ENCODE data around the gene BMPER. TPM values are rescaled to one million over a fixed set of nuclear protein-coding genes. Genes with fewer than 3 reads are reported as not detected.

Gene BMPER
- polyA plus RNA-seq, 1 of the 3 experiments (the other 2 are of a cell fraction) = 20.0 TPM

- 71% methylated on average over 4 of the region's 4 CpGs for WGBS (ENCODE audit: low lambda C conversion rate)
- Histone ChIP-seq H2AFZ (ENCODE audit: low read depth) (no peak overlapping the region), H3K79me2 (ENCODE audit: insufficient read depth) (no peaks in the 10 kb centered on the region), H3K27me3 (ENCODE audit: insufficient read depth) (no peaks in the 10 kb centered on the region), H3K4me1 (ENCODE audit: control insufficient read depth in 1 of 2, insufficient read depth in 2 of 2, low read depth in 1 of 2, low read length in 1 of 2) (peaks cover 3 to 26% of the 10 kb centered on the region in 2 experiments), H3K27ac (ENCODE audit: low read depth in 2 of 2, low read length in 1 of 2) (peak overlapping the region in 1 of 2 experiments; percentile 65; a peak in 1 of 4 replicates), H3K4me2 (peak overlapping the region; percentile 61; the same call in 1 of the 2 replicates), H3K9me3 (no peaks in the 10 kb centered on the region), H3K4me3 (ENCODE audit: low read depth in 2 of 2, low read length in 1 of 2) (no peak overlapping the region), H3K9me2 (no peaks in the 10 kb centered on the region), H3F3A (replicated peaks; ENCODE audit: insufficient read depth) (peaks cover 19% of the 10 kb centered on the region), H3K36me3 (replicated peaks in 1 of 2; ENCODE audit: control insufficient read depth in 1 of 2, insufficient read depth in 2 of 2, low read length in 1 of 2) (no peaks in the 10 kb centered on the region), H3K9ac (no peak overlapping the region), H4K20me1 (ENCODE audit: insufficient read depth) (no peaks in the 10 kb centered on the region)
- ChIA-PET CTCF (interaction anchor here (1.3 kb wide), 1 partner anchor 22 kb away, joined by 4 read pairs; no protein-coding TSS in a partner anchor), POLR2A (no interaction called here)
- TF ChIP-seq IRF3 (IDR thresholded peaks at IDR 0.05; ENCODE audit: low read depth, low read length) (no peak), REST (IDR thresholded peaks at IDR 0.05; ENCODE audit: low read depth, low read length) (no peak), TCF12 (IDR thresholded peaks at IDR 0.05) (peak; percentile 75), CHD2 (IDR thresholded peaks at IDR 0.05; ENCODE audit: low read length, partially characterized antibody) (no peak), SIN3A (IDR thresholded peaks at IDR 0.05; ENCODE audit: borderline replicate concordance, low read depth, low read length) (no peak)
- TF ChIP-seq, protein P1, sequence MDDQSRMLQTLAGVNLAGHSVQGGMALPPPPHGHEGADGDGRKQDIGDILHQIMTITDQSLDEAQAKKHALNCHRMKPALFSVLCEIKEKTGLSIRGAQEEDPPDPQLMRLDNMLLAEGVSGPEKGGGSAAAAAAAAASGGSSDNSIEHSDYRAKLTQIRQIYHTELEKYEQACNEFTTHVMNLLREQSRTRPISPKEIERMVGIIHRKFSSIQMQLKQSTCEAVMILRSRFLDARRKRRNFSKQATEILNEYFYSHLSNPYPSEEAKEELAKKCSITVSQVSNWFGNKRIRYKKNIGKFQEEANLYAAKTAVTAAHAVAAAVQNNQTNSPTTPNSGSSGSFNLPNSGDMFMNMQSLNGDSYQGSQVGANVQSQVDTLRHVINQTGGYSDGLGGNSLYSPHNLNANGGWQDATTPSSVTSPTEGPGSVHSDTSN (IDR thresholded peaks at IDR 0.05) = peak; percentile 34; the same call in 1 of the 2 replicates
- TF ChIP-seq, protein P2, sequence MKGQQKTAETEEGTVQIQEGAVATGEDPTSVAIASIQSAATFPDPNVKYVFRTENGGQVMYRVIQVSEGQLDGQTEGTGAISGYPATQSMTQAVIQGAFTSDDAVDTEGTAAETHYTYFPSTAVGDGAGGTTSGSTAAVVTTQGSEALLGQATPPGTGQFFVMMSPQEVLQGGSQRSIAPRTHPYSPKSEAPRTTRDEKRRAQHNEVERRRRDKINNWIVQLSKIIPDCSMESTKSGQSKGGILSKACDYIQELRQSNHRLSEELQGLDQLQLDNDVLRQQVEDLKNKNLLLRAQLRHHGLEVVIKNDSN (IDR thresholded peaks at IDR 0.05; ENCODE audit: borderline replicate concordance, low read depth) = no peak
- no peak for DNase-seq
Observed at GRCh38 chr7:33872870-33873269, 32.5 kb upstream of the BMPER start.

- no peak for DNase-seq
- ChIA-PET CTCF (interaction anchor here (1.0 to 1.3 kb wide), 3 partner anchors 10 to 158 kb away, joined by 3 to 4 read pairs (median 3); no protein-coding TSS in a partner anchor), POLR2A (no interaction called here)
- WGBS (ENCODE audit: low lambda C conversion rate) = 85% methylated on average over 1 of the region's 1 CpG
- Histone ChIP-seq H3K4me2 (peak overlapping the region; percentile 61; the same call in 1 of the 2 replicates), H3K79me2 (ENCODE audit: insufficient read depth) (no peaks in the 10 kb centered on the region), H3K9ac (no peak overlapping the region), H3K36me3 (replicated peaks in 1 of 2; ENCODE audit: control insufficient read depth in 1 of 2, insufficient read depth in 2 of 2, low read length in 1 of 2) (no peaks in the 10 kb centered on the region), H3K27me3 (ENCODE audit: insufficient read depth) (no peaks in the 10 kb centered on the region), H3K9me3 (no peaks in the 10 kb centered on the region), H2AFZ (ENCODE audit: low read depth) (peak overlapping the region; percentile 63; the same call in 1 of the 2 replicates), H3F3A (replicated peaks; ENCODE audit: insufficient read depth) (peaks cover 19% of the 10 kb centered on the region), H3K27ac (ENCODE audit: low read depth in 2 of 2, low read length in 1 of 2) (peak overlapping the region in 1 of 2 experiments; percentile 65; a peak in 2 of 4 replicates), H3K4me1 (ENCODE audit: control insufficient read depth in 1 of 2, insufficient read depth in 2 of 2, low read depth in 1 of 2, low read length in 1 of 2) (peaks cover 0 to 26% of the 10 kb centered on the region in 2 experiments; a peak in 3 of 4 replicates), H4K20me1 (ENCODE audit: insufficient read depth) (no peaks in the 10 kb centered on the region), H3K9me2 (no peaks in the 10 kb centered on the region), H3K4me3 (ENCODE audit: low read depth in 2 of 2, low read length in 1 of 2) (no peak overlapping the region)
- no peak for TF ChIP-seq GABPA (IDR thresholded peaks at IDR 0.05; ENCODE audit: low read depth)
- no peak for TF ChIP-seq NRF1 (IDR thresholded peaks at IDR 0.05; ENCODE audit: low read depth, low read length)
- TF ChIP-seq YY1 (IDR thresholded peaks at IDR 0.05; ENCODE audit: low read depth) = no peak
- TF ChIP-seq, protein P3, sequence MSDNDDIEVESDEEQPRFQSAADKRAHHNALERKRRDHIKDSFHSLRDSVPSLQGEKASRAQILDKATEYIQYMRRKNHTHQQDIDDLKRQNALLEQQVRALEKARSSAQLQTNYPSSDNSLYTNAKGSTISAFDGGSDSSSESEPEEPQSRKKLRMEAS (IDR thresholded peaks at IDR 0.05; ENCODE audit: low read depth) = no peak
- no peak for TF ChIP-seq POLR2AphosphoS5 (IDR thresholded peaks at IDR 0.05; ENCODE audit: low read depth, low read length)
- TF ChIP-seq, protein P2 (IDR thresholded peaks at IDR 0.05; ENCODE audit: borderline replicate concordance, low read depth) = no peak
- TF ChIP-seq RXRA (IDR thresholded peaks at IDR 0.05; ENCODE audit: borderline replicate concordance, low read depth) = no peak
- TF ChIP-seq RCOR1 (IDR thresholded peaks at IDR 0.05; ENCODE audit: low read length) = no peak
- TF ChIP-seq TCF12 (IDR thresholded peaks at IDR 0.05) = no peak
- TF ChIP-seq CHD2 (IDR thresholded peaks at IDR 0.05; ENCODE audit: low read length, partially characterized antibody) = no peak
- TF ChIP-seq, protein P4, sequence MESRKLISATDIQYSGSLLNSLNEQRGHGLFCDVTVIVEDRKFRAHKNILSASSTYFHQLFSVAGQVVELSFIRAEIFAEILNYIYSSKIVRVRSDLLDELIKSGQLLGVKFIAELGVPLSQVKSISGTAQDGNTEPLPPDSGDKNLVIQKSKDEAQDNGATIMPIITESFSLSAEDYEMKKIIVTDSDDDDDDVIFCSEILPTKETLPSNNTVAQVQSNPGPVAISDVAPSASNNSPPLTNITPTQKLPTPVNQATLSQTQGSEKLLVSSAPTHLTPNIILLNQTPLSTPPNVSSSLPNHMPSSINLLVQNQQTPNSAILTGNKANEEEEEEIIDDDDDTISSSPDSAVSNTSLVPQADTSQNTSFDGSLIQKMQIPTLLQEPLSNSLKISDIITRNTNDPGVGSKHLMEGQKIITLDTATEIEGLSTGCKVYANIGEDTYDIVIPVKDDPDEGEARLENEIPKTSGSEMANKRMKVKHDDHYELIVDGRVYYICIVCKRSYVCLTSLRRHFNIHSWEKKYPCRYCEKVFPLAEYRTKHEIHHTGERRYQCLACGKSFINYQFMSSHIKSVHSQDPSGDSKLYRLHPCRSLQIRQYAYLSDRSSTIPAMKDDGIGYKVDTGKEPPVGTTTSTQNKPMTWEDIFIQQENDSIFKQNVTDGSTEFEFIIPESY (IDR thresholded peaks at IDR 0.05; ENCODE audit: borderline replicate concordance, low read depth) = no peak
- TF ChIP-seq TEAD4 (IDR thresholded peaks at IDR 0.05; ENCODE audit: borderline replicate concordance, insufficient read depth) = no peak
Observed at GRCh38 chr7:33873518-33873917, 31.8 kb upstream of the BMPER start.
